Spleen (tissue), 7 donors: ENCODE results near the gene GGACT.

Experiments used
- CTCF ChIP-seq, 11 experiments: fragments of 200-600 bp in 7 of 11; fragments of 450-650 bp in 4 of 11; sonication (generic) in 4 of 11; IDR thresholded peaks in 8 of 11; conservative IDR thresholded peaks in 3 of 11; 1 replicate in 7 of 11; 2 replicates in 4 of 11; pipeline versions ENCODE4 v1.4.0 to v1.8.0; 2016 to 2021; ENCODE audit warnings: antibody characterized with exemption in 11 of 11, inconsistent platforms in 4 of 11, mild to moderate bottlenecking in 1 of 11
- POLR2A ChIP-seq, 3 donors: fragments of 450-650 bp; IDR thresholded peaks; one replicate each; pipeline ENCODE4 v1.5.1; 2017; ENCODE audit warnings: antibody characterized with exemption in 3 of 3, mild to moderate bottlenecking in 1 of 3
- POLR2AphosphoS5 ChIP-seq, 3 donors: sonication (generic); formaldehyde crosslinking; IDR thresholded peaks; one replicate each; pipeline ENCODE4 v1.5.1; 2017; ENCODE audit warnings: antibody characterized with exemption in 3 of 3
- donor health status: DM: no; HTN: no; CAD: no; lungs with moderate emphysema.
- donor health status: DM: no; HTN: no; CAD: no.
- donor health status: DM: no; HTN: no; CAD: no.

DNA sequence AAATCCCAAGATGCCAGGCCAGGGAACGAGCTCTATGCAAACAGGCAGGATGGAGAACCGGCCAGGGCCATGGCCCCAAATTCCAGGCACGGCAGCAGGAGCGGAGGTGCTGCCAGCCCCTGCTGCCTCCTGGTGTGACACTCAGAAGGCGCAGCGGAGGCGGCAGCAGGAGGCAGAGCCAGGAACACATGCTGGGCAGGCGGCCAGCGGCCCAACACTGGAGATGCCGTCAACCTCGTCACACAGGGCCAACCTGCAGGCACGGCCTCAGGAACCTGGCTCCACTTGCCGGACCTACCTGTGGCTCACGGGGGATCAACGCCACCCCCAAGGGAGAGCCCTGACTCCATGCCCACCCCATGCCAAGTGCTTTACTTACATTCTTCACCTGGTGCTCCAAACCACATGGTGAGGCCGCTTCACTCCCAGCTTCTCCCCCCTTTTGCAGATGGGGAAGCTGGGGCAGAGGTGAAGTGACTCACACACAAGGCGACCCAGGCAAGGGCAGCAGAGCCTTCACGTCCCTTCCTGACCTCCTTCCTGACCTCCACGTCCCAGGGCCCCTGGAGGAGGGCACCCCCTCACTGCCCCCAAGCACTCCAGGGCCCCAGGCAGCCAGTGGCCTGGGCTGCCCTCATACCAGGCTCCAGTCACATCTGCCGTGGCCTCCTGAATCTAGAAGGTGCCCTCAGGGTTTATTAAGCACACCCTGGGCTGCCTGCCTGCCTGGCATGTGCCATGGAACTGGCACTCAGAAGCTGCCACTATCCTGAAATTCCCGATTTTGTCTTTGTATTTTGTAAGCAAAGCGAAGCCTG is 43.5 kb downstream of the GGACT start:
- TF ChIP-seq CTCF (IDR thresholded peaks at IDR 0.05 in 8 of 11, conservative IDR thresholded peaks at IDR 0.05 in 3 of 11) = no peak
- TF ChIP-seq POLR2A (IDR thresholded peaks at IDR 0.05) = no peak
- TF ChIP-seq POLR2AphosphoS5 (IDR thresholded peaks at IDR 0.05) = peak in 2 of 3 donors; percentile 25 to 37
